Omental fat pad (tissue), 4 donors: Measurements from ENCODE around the gene ZNF280A. TPM values are rescaled to one million over a fixed set of nuclear protein-coding genes. Genes with fewer than 3 reads are reported as not detected.
A peak's percentile ranks its signal among the peaks of the same experiment; 100 is the strongest.

Experiments
- ATAC-seq: fragments of 150-250 bp; one replicate; pipeline ENCODE4 v1.9.1; 2016; ENCODE audit warnings: mild to moderate bottlenecking, moderate library complexity; ENCODE audit not compliant: low FRiP score
- DNase-seq: peaks from one replicate; pipeline ENCODE4 v3.0.0-alpha.2; 2019; ENCODE audit warnings: low spot score
- total RNA-seq, 4 donors: library from RNA; depleted of rRNA; stranded (reverse); fragments of >200 nt; gene quantifications; one replicate each; pipeline ENCODE4 v1.1.0, GENCODE V29; 2016
- TF ChIP-seq, protein P1 (sequence below), 3 donors: fragments of 450-650 bp; IDR thresholded peaks; one replicate each; pipeline ENCODE4 v1.5.1; 2016 to 2017; ENCODE audit warnings: antibody characterized with exemption in 3 of 3, mild to moderate bottlenecking in 3 of 3, moderate library complexity in 2 of 3

ZNF280A gene
- total RNA-seq, 4 donors from 2014 or later = not detected

DNA sequence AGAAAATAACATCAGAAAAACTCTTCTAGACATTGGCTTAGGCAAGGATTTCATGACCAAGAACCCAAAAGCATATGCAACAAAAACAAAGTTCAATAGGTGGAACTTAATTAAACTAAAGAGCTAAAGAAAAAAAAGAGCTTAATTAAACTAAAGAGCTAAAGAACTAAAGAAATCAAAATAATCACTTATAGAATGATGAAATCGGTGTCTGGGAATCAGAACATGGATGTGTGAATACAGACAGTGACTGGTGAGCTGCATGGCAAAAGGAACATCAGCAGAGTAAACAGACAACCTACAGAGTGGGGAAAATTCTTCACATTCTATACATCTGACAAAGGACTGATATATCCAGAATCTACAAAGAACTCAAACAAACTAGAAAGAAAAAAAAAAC, 53.0 kb downstream of the ZNF280A start:
- no peak for DNase-seq
- ATAC-seq = no peak
- TF ChIP-seq, protein P1, sequence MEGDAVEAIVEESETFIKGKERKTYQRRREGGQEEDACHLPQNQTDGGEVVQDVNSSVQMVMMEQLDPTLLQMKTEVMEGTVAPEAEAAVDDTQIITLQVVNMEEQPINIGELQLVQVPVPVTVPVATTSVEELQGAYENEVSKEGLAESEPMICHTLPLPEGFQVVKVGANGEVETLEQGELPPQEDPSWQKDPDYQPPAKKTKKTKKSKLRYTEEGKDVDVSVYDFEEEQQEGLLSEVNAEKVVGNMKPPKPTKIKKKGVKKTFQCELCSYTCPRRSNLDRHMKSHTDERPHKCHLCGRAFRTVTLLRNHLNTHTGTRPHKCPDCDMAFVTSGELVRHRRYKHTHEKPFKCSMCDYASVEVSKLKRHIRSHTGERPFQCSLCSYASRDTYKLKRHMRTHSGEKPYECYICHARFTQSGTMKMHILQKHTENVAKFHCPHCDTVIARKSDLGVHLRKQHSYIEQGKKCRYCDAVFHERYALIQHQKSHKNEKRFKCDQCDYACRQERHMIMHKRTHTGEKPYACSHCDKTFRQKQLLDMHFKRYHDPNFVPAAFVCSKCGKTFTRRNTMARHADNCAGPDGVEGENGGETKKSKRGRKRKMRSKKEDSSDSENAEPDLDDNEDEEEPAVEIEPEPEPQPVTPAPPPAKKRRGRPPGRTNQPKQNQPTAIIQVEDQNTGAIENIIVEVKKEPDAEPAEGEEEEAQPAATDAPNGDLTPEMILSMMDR (IDR thresholded peaks at IDR 0.05) = no peak

- no peak for ATAC-seq
- TF ChIP-seq, protein P1 (IDR thresholded peaks at IDR 0.05) = no peak
Measured at GRCh38 chr22:22465782-22466181, 54.3 kb downstream of the ZNF280A start.

DNA sequence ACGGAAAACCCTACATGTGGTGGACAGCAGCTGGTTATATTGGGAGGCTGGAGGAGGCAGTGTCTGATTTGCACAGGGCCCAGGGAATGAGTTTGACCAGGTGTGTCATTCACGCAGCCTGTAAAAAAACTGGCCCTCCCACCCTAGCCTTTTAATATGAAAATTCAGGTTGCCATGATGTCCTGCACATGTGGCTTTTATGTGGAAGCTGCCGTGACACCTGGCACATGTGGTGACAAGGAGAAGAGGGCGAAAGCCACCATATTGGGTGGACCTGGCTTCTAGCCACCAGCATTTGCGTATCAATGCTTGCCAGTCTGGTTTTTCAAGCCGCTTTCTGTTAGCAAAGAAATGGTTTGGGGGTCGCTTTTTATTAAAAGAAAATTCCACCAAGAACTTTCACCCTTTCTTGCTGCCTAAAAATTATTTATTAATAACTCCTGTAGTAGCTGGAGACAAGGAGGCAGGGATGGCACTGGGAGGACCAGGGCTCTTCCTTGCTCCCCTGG, 54.9 kb downstream of the ZNF280A start:
- TF ChIP-seq, protein P1 (IDR thresholded peaks at IDR 0.05) = no peak
- ATAC-seq (no peak), DNase-seq (no peak)

More at GRCh38 chr22:22465782-22466181, 54.3 kb downstream of the ZNF280A start:
- DNase-seq = no peak

GRCh38 chr22:22464541-22465054, 55.5 kb downstream of the ZNF280A start:
- ATAC-seq (no peak), DNase-seq (no peak)
- TF ChIP-seq, protein P1 (IDR thresholded peaks at IDR 0.05) = no peak

DNA sequence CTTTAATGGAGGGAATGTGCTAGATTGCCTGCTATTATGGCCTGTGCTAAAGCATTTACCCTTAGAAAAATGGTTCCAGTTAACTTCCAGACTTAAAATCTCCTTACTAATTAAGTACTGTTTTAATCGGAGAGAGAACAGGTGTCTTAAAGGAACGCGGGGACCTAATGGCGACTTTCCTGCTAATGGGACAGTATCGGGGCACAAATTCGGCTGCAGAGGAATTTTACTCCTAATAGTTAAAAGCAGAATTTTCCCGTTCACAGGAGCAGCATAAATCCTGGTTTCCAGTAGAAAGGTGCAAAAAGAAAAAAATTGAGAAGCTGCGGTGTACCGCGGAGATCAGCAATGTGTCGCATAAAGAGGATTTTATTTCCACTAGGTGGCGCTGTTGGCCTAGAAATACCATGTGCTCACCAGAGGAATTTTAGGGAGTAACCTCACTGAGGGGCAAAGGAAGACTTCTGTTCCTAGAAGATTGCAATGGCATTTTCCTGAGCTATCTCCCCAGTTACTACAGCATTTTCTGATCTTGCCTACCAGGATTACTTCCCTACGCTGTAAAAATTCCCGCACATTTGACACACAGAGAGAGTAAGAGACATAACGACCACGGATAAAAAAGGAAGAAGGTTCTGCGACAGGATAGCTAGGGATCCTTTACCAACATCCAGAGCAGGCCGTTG, 56.1 kb downstream of the ZNF280A start:
- DNase-seq = peak; percentile 28
- ATAC-seq = no peak
- TF ChIP-seq, protein P1 (IDR thresholded peaks at IDR 0.05) = no peak

Other genes with a start within 250 kb of the ZNF280A start
- gene ZNF280B, start 11.5 kb downstream of the ZNF280A start, total RNA-seq = under 1 TPM; 0.09 to 0.32 (median 0.22) TPM
- gene PRAME, start 39.0 kb upstream of the ZNF280A start, total RNA-seq = not detected
- not detected for gene GGTLC2, start 124.3 kb upstream of the ZNF280A start, total RNA-seq